T-helper 1 cell (primary cell): ENCODE measurements around the gene KCNJ2.

Experiments
- DNase-seq, 5 donors: peaks; one replicate each; pipeline ENCODE4 v3.0.0-alpha.2; 2012 to 2020
- total RNA-seq, 4 donors: gene quantifications; one replicate each; lab custom pipeline; 2026; lab: John Stamatoyannopoulos, UW

Gene KCNJ2
- 0 reads per million in 4 donors for total RNA-seq

GRCh38 chr17:70168977-70169708, at the start of gene KCNJ2:
Gene KCNJ2, plus strand, starts transcription at chr17:70169532. Its CDS starts 5,508 bp downstream, at chr17:70175040.
- DNase-seq, result peak in 3 of 5 donors; percentile 3 to 61 (median 12)

- no peak for DNase-seq
These were observed 49.8 kb upstream of the KCNJ2 start for GRCh38 chr17:70119545-70119944.

GRCh38 chr17:70119983-70120382, 49.3 kb upstream of the KCNJ2 start:
- DNase-seq, result no peak

GRCh38 chr17:70120425-70120824, 48.9 kb upstream of the KCNJ2 start:
- DNase-seq, result no peak

- DNase-seq, result no peak
These were observed 48.2 kb upstream of the KCNJ2 start for GRCh38 chr17:70121126-70121525.

- DNase-seq, result no peak
These were observed 46.1 kb upstream of the KCNJ2 start for GRCh38 chr17:70123193-70123592.

- DNase-seq, result no peak
These were observed 44.6 kb upstream of the KCNJ2 start for GRCh38 chr17:70124723-70125122.

GRCh38 chr17:70127221-70127873, 42.0 kb upstream of the KCNJ2 start:
- DNase-seq, result no peak

- DNase-seq, result no peak
These were observed 40.5 kb upstream of the KCNJ2 start for GRCh38 chr17:70128727-70129238.

GRCh38 chr17:70130289-70130688, 39.0 kb upstream of the KCNJ2 start:
- no peak for DNase-seq

- no peak for DNase-seq
These were observed 36.8 kb upstream of the KCNJ2 start for GRCh38 chr17:70132505-70132904.

GRCh38 chr17:70134042-70134441, 35.3 kb upstream of the KCNJ2 start:
- no peak for DNase-seq

GRCh38 chr17:70134777-70135176, 34.6 kb upstream of the KCNJ2 start:
- no peak for DNase-seq

GRCh38 chr17:70136131-70136530, 33.2 kb upstream of the KCNJ2 start:
- no peak for DNase-seq

- DNase-seq, result peak in 1 of 5 donors; percentile 81
These were observed 31.7 kb upstream of the KCNJ2 start for GRCh38 chr17:70137451-70138230.

GRCh38 chr17:70138291-70138865, 31.0 kb upstream of the KCNJ2 start:
- no peak for DNase-seq

- no peak for DNase-seq
These were observed 29.8 kb upstream of the KCNJ2 start for GRCh38 chr17:70139449-70139993.

GRCh38 chr17:70144260-70144846, 25.0 kb upstream of the KCNJ2 start:
- DNase-seq, result no peak

- no peak for DNase-seq
These were observed 16.1 kb upstream of the KCNJ2 start for GRCh38 chr17:70153210-70153609.

- no peak for DNase-seq
These were observed 12.2 kb upstream of the KCNJ2 start for GRCh38 chr17:70157151-70157550.

- DNase-seq, result no peak
These were observed 11.2 kb upstream of the KCNJ2 start for GRCh38 chr17:70158180-70158579.

- DNase-seq, result no peak
These were observed 10.7 kb upstream of the KCNJ2 start for GRCh38 chr17:70158591-70158990.
